CD14-positive monocyte (primary cell): ENCODE measurements around the gene PTPN9. TPM values are rescaled to one million over a fixed set of nuclear protein-coding genes. Genes with fewer than 3 reads are reported as not detected.
A peak's percentile ranks its signal among the peaks of the same experiment; 100 is the strongest.
"Not testable (repeated sequence)": the region's sequence is repeated elsewhere in the genome, so short reads cannot be mapped to it uniquely, and the experiment has no call there.

Source experiments
- DNase-seq, 3 donors: peaks; one replicate each; pipeline ENCODE4 v3.0.0-alpha.2; 2011 to 2022
- H2AFZ ChIP-seq: 2 replicates; pipeline ENCODE4 v1.6.0; 2012; ENCODE audit warnings: mild to moderate bottlenecking, low read depth, low read length, inconsistent platforms; ENCODE audit not compliant: insufficient read depth, poor library complexity, severe bottlenecking
- H3K27ac ChIP-seq, 2 donors: 1 replicate in 1 of 2; 2 replicates in 1 of 2; pipeline ENCODE4 v1.5.1; 2012 to 2013; ENCODE audit warnings: low read length in 2 of 2, control low read depth in 1 of 2, inconsistent platforms in 1 of 2, low read depth in 1 of 2, mild to moderate bottlenecking in 1 of 2
- H3K27me3 ChIP-seq, 2 donors: one replicate each; pipeline versions ENCODE4 v1.6.0 to v1.6.1; 2011 to 2013; ENCODE audit warnings: low read length in 2 of 2; ENCODE audit not compliant: control insufficient read depth in 2 of 2, insufficient read depth in 2 of 2
- H3K36me3 ChIP-seq, 2 donors: replicated peaks in 1 of 2; 1 replicate in 1 of 2; 2 replicates in 1 of 2; pipeline versions ENCODE4 v1.5.1 to v1.6.1; 2012 to 2013; ENCODE audit warnings: low read length in 2 of 2, control low read depth in 1 of 2, inconsistent platforms in 1 of 2, mild to moderate bottlenecking in 1 of 2; ENCODE audit not compliant: insufficient read depth in 2 of 2, control insufficient read depth in 1 of 2
- H3K4me1 ChIP-seq, 2 donors: 1 replicate in 1 of 2; 2 replicates in 1 of 2; pipeline versions ENCODE4 v1.5.1 to v1.6.1; 2012 to 2013; ENCODE audit warnings: low read length in 2 of 2, control low read depth in 1 of 2, inconsistent platforms in 1 of 2, mild to moderate bottlenecking in 1 of 2, moderate library complexity in 1 of 2; ENCODE audit not compliant: insufficient read depth in 2 of 2, control insufficient read depth in 1 of 2
- H3K4me2 ChIP-seq: replicated peaks from 2 replicates; pipeline ENCODE3; 2012; ENCODE audit warnings: low read length, moderate library complexity, mild to moderate bottlenecking; ENCODE audit not compliant: poor library complexity, severe bottlenecking; ENCODE audit errors: extremely low read depth
- H3K4me3 ChIP-seq, 3 experiments: fragments of 200-600 bp in 1 of 3; sonication (generic) in 1 of 3; replicated peaks in 1 of 3; 1 replicate in 2 of 3; 2 replicates in 1 of 3; pipeline ENCODE4 v1.5.1; 2011 to 2013; ENCODE audit warnings: low read length in 3 of 3, mild to moderate bottlenecking in 3 of 3, control low read depth in 2 of 3, low read depth in 2 of 3, inconsistent platforms in 1 of 3, moderate library complexity in 1 of 3
- H3K79me2 ChIP-seq: 2 replicates; pipeline ENCODE4 v1.6.0; 2012; ENCODE audit warnings: mild to moderate bottlenecking, control low read depth, inconsistent platforms, low read length, moderate library complexity; ENCODE audit not compliant: insufficient read depth
- H3K9ac ChIP-seq: 2 replicates; pipeline ENCODE4 v1.6.0; 2017; ENCODE audit warnings: low read length, mild to moderate bottlenecking; ENCODE audit not compliant: insufficient read depth, poor library complexity, severe bottlenecking
- H3K9me3 ChIP-seq, 2 donors: replicated peaks in 1 of 2; 1 replicate in 1 of 2; 2 replicates in 1 of 2; pipeline versions ENCODE4 v1.5.1 to v1.6.1; 2012 to 2013; ENCODE audit warnings: low read length in 2 of 2, control low read depth in 1 of 2; ENCODE audit not compliant: control insufficient read depth in 1 of 2, insufficient read depth in 1 of 2
- H4K20me1 ChIP-seq: 2 replicates; pipeline ENCODE4 v1.6.0; 2012; ENCODE audit warnings: mild to moderate bottlenecking, low read length, control low read depth, moderate library complexity; ENCODE audit not compliant: insufficient read depth
- H3K27ac Mint-ChIP-seq, 7 donors: one replicate each; pipeline ENCODE4 v1.8.0; 2020; ENCODE audit warnings: mild to moderate bottlenecking in 7 of 7, mixed read lengths in 7 of 7, moderate library complexity in 6 of 7, inconsistent platforms in 2 of 7
- H3K27me3 Mint-ChIP-seq, 3 donors: one replicate each; pipeline ENCODE4 v1.8.0; 2021 to 2022; ENCODE audit warnings: low read depth in 3 of 3, mild to moderate bottlenecking in 3 of 3, mixed read lengths in 3 of 3, moderate library complexity in 3 of 3, inconsistent platforms in 1 of 3
- H3K36me3 Mint-ChIP-seq, 2 donors: one replicate each; pipeline ENCODE4 v1.8.0; 2020; ENCODE audit warnings: mixed read lengths in 2 of 2, inconsistent platforms in 1 of 2, mild to moderate bottlenecking in 1 of 2
- H3K4me1 Mint-ChIP-seq: one replicate; pipeline ENCODE4 v1.8.0; 2020; ENCODE audit warnings: mild to moderate bottlenecking, mixed read lengths
- H3K4me3 Mint-ChIP-seq, 2 donors: one replicate each; pipeline ENCODE4 v1.8.0; 2020; ENCODE audit warnings: mild to moderate bottlenecking in 2 of 2, mixed read lengths in 2 of 2, moderate library complexity in 1 of 2
- H3K9me3 Mint-ChIP-seq, 7 donors: one replicate each; pipeline ENCODE4 v1.8.0; 2020 to 2022; ENCODE audit warnings: mixed read lengths in 7 of 7, mild to moderate bottlenecking in 6 of 7, moderate library complexity in 6 of 7, inconsistent platforms in 2 of 7
- WGBS: methylation state at CpG from one replicate; pipeline ENCODE4 v1.1.5; 2013; ENCODE audit warnings: missing lambda C conversion rate; ENCODE audit not compliant: insufficient coverage; 5-methylcytosine and 5-hydroxymethylcytosine counted together
- intact Hi-C, 2 donors: fragments of 100-400 bp; cut with micrococcal nuclease; formaldehyde crosslinking; loops; one replicate each; pipeline versions ENCODE4 v1.15.0 to v1.15.1; 2023
- polyA plus RNA-seq, 3 donors: library from polyadenylated mRNA; depleted of rRNA in 1 of 3; unstranded in 2 of 3; stranded (reverse) in 1 of 3; fragments of 300-500 nt in 2 of 3; fragments of >200 nt in 1 of 3; fragmentation: Illumina TruSeq in 2 of 3; gene quantifications; 1 replicate in 2 of 3; 2 replicates in 1 of 3; pipeline ENCODE4 v1.2.3, GENCODE V29; 2012 to 2021
- TF ChIP-seq, protein P1 (sequence below): fragments of 200-600 bp; IDR thresholded peaks from one replicate; pipeline ENCODE4 v1.8.0; 2022; ENCODE audit warnings: antibody characterized with exemption, mild to moderate bottlenecking

PTPN9 gene
- polyA plus RNA-seq, 3 donors = 21.1 to 40.1 (median 28.0) TPM

DNA sequence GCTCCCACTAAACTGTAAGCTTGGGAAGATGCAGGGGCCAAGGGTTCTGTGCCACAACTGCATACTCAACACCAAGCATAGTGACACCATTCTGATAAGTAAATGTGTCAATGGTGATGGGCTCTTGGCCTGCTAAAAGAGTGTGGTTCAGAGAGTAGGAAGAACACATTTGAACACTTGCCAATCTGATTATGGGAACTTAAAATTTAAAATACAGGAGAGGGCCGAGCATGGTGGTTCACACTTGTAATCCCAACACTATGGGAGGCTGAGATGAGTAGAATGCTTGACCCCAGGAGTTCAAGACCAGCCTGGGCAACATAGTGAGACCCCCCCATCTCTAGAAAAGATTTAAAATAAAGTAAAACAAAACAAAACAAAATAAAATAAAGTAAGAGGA is 34.1 kb downstream of the PTPN9 start:
- no peaks in the 10 kb centered on the region for H3K9me3 Mint-ChIP-seq

DNA sequence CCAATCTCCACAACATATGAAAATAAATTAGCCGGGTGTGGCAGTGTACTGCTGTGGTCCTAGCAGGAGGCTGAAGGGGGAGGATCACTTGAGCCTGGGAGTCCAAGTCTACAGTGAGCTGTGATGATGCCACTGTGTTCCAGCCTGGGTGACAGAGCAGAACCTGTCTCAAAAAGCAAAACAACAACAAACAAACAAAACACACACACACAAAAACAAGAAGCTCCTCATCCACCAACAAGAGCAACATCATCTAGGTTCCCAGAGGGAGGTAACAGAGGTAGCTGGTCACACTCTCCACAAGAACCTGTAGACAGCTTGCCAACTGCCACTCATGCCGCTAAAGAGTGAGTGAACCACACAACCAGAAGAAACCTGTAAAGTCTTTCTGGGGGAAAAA is 34.8 kb downstream of the PTPN9 start:
- Histone ChIP-seq H3K4me1 (no peaks in the 10 kb centered on the region), H2AFZ (no peak overlapping the region), H3K4me2 (no peak overlapping the region), H3K9ac (no peak overlapping the region), H3K9me3 (no peaks in the 10 kb centered on the region), H3K27ac (no peak overlapping the region), H4K20me1 (peaks cover 79% of the 10 kb centered on the region), H3K27me3 (no peaks in the 10 kb centered on the region), H3K36me3 (peaks cover 6% of the 10 kb centered on the region in 2 donors), H3K79me2 (peaks cover 82% of the 10 kb centered on the region), H3K4me3 (no peak overlapping the region)
- H3K9me3 Mint-ChIP-seq = no peaks in the 10 kb centered on the region
- TF ChIP-seq, protein P1, sequence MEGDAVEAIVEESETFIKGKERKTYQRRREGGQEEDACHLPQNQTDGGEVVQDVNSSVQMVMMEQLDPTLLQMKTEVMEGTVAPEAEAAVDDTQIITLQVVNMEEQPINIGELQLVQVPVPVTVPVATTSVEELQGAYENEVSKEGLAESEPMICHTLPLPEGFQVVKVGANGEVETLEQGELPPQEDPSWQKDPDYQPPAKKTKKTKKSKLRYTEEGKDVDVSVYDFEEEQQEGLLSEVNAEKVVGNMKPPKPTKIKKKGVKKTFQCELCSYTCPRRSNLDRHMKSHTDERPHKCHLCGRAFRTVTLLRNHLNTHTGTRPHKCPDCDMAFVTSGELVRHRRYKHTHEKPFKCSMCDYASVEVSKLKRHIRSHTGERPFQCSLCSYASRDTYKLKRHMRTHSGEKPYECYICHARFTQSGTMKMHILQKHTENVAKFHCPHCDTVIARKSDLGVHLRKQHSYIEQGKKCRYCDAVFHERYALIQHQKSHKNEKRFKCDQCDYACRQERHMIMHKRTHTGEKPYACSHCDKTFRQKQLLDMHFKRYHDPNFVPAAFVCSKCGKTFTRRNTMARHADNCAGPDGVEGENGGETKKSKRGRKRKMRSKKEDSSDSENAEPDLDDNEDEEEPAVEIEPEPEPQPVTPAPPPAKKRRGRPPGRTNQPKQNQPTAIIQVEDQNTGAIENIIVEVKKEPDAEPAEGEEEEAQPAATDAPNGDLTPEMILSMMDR = no peak
- WGBS = no CpG with 5 or more reads among the region's 2 CpGs
- H3K27ac Mint-ChIP-seq = peak overlapping the region in 5 of 7 donors; percentile 6 to 73 (median 26)
- H3K36me3 Mint-ChIP-seq = peaks cover 0 to 20% of the 10 kb centered on the region in 2 donors
- peaks cover 11% of the 10 kb centered on the region for H3K4me1 Mint-ChIP-seq
- intact Hi-C loops = no loop called here
- H3K27me3 Mint-ChIP-seq = peaks cover 0 to 1% (median 0%) of the 10 kb centered on the region in 3 donors
- H3K4me3 Mint-ChIP-seq = no peak overlapping the region
- no peak for DNase-seq

More for the DNA sequence above, 34.1 kb downstream of the PTPN9 start:
- H3K4me1 Mint-ChIP-seq = peaks cover 11% of the 10 kb centered on the region
- Histone ChIP-seq H3K9ac (no peak overlapping the region), H3K79me2 (peaks cover 84% of the 10 kb centered on the region), H3K9me3 (no peaks in the 10 kb centered on the region), H2AFZ (no peak overlapping the region), H3K4me2 (no peak overlapping the region), H3K27me3 (no peaks in the 10 kb centered on the region), H3K27ac (no peak overlapping the region), H3K4me3 (no peak overlapping the region), H4K20me1 (peaks cover 78% of the 10 kb centered on the region), H3K36me3 (peaks cover 4 to 6% of the 10 kb centered on the region in 2 donors), H3K4me1 (no peaks in the 10 kb centered on the region)
- TF ChIP-seq, protein P1 = no peak
- DNase-seq = no peak
- WGBS = no CpG with 5 or more reads among the region's 1 CpG
- no peak overlapping the region for H3K4me3 Mint-ChIP-seq
- no peaks in the 10 kb centered on the region for H3K27me3 Mint-ChIP-seq
- intact Hi-C loops = no loop called here
- peak overlapping the region in 1 of 7 donors; percentile 73 for H3K27ac Mint-ChIP-seq
- peaks cover 2 to 23% of the 10 kb centered on the region in 2 donors for H3K36me3 Mint-ChIP-seq

DNA sequence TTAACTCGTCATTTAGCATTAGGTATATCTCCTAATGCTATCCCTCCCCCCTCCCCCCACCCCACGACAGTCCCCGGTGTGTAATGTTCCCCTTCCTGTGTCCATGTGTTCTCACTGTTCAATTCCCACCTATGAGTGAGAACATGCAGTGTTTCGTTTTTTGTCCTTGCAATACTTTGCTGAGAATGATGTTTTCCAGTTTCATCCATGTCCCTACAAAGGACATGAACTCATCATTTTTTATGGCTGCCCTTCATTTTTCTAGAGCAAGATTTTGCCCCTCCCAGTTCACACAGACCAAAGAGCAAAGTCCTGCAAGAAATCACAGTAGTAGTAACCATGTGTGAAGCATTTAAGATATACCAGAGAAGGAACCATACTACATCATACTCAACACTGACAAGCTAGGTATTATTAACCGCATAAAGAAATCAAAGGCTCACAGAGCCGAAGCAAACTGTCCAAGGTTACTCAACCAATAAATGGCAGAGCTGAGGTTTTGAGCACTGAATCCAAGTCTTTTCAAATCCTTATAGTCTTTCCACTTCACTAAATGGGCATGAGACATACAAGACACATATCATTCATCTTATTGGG is 36.1 kb downstream of the PTPN9 start:
- H3K4me3 Mint-ChIP-seq, H3K9me3 ChIP-seq, H3K27me3 Mint-ChIP-seq, H3K27ac ChIP-seq, H3K9ac ChIP-seq, H3K9me3 Mint-ChIP-seq, DNase-seq, H2AFZ ChIP-seq, H3K4me3 ChIP-seq, intact Hi-C loops, H3K27me3 ChIP-seq, H3K4me1 ChIP-seq, H3K4me2 ChIP-seq: not testable (repeated sequence)
- WGBS = 94% methylated on average over 2 of the region's 6 CpGs
- H3K4me1 Mint-ChIP-seq = peaks cover 11% of the 10 kb centered on the region
- Histone ChIP-seq H3K36me3 (peaks cover 6 to 10% of the 10 kb centered on the region in 2 donors), H3K79me2 (peaks cover 79% of the 10 kb centered on the region), H4K20me1 (peaks cover 86% of the 10 kb centered on the region)
- peak overlapping the region in 1 of 7 donors; percentile 71 for H3K27ac Mint-ChIP-seq
- peaks cover 4 to 26% of the 10 kb centered on the region in 2 donors for H3K36me3 Mint-ChIP-seq
